DMS153 treated with DMSO at 0.1 percent for 48 hours (cell line): ENCODE results near the gene PLA2G1B.

Source experiments
- DNase-seq: peaks from one replicate; lab custom pipeline; 2025; ENCODE audit not compliant: unreplicated experiment; lab: John Stamatoyannopoulos, UW

Gene PLA2G1B

DNA sequence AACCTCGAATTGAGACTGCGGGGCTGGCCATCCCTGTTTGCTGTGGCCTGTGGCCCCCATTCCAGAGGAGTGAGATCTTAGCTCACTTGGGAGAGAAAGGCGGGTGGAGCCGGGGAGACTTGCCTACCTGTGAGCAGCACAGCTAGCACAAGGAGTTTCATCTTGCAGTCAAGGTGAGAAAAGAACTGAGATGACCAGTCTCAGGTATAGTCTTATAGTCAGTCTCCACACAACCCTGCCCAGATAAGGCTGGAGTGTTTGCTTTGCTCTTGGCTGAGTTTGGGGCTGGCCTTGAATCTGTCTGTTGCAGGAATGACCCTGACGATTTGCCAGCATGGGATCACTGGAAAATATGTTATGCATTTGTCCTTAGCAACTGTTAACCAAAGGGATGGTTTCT, at the start of gene PLA2G1B:
PLA2G1B (minus strand) TSS at position 187 of the 400 bp plus-strand sequence; CDS start at position 161, 26 bp downstream.
- no peak for DNase-seq

DNA sequence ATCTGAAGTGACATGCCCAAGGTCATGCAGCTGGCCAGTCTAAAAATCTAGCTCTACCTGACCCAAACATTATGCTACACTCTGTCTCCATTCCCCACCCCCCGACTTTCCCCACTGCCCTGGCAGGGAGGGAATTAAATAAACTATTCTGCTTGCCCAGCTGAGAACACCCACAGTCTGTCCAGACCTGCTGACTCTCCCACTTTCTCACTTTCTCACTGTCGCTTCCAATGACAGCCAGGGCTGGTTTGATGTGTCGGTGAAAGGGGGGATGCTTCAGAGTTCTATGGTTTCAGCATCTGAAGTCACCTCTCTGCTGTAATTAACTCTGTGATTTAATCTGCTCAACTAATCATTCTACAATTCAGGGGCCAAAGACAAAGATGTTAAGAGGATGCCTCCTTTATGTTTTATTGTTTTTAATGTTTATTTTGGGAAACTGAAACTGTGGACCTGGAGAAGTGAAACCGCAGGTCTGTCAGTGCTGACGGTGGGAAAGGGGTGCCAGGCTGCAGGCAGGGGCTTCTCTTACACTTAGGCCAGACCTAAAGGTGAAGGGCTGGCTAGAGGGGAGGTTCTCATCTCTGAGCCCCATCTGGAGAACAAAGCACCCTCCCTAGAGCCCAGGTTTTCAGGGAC, 49.5 kb upstream of the PLA2G1B start:
- DNase-seq: no peak

DNA sequence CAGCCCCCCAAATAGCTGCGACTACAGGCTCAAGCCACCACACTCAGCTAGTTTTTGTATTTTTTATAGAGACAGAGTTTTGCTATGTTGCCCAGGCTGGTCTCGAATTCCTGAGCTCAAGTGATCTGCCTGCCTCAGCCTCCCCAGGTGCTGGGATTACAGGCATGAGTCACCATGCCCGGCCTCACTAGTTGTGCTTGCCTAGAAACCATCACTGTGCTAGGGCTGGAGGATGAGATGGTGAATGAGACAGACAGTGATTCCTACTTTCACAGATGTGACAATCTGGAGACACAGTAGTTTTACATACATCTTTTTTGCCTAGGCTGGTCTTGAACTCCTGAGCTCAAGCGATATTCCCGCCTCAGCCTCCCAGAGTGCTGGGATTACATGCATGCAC, 48.8 kb upstream of the PLA2G1B start:
- DNase-seq: no peak

DNA sequence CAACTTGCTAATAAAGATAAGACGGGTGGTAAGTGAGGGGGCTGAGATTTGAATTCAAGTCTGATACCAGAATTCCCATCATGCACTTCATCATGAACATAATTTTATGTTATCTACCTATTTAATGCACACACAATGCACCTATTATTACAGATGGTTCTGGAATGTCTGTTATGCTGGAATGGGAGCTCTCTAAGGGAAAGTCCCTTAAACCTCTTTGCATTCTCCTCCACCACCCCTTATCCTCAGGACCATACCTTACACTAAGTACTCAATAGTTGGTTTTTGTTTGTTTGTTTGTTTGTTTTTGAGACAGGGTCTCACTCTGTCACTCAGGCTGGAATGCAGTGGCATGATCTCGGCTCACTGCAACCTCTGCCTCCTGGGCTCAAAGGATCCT, 48.4 kb upstream of the PLA2G1B start:
- no peak for DNase-seq

DNA sequence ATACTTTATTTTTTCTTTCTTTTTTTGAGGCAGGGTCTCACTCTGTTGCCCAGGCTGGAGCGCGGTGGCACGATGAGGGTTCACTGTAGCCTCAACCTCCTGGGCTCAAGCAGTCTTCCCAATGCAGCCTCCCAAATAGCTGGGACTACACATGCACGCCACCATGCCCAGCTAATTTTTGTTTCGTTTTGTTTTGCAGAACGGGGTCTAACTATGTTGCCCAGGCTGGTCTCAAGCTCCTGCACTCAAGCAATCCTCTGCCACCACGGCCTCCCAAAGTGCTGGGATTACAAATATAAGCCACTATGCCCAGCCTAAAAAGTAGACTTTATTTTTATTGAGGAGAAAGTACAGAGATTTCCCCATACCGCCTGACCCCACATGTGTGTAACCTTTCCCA, 46.1 kb upstream of the PLA2G1B start:
- no peak for DNase-seq

DNA sequence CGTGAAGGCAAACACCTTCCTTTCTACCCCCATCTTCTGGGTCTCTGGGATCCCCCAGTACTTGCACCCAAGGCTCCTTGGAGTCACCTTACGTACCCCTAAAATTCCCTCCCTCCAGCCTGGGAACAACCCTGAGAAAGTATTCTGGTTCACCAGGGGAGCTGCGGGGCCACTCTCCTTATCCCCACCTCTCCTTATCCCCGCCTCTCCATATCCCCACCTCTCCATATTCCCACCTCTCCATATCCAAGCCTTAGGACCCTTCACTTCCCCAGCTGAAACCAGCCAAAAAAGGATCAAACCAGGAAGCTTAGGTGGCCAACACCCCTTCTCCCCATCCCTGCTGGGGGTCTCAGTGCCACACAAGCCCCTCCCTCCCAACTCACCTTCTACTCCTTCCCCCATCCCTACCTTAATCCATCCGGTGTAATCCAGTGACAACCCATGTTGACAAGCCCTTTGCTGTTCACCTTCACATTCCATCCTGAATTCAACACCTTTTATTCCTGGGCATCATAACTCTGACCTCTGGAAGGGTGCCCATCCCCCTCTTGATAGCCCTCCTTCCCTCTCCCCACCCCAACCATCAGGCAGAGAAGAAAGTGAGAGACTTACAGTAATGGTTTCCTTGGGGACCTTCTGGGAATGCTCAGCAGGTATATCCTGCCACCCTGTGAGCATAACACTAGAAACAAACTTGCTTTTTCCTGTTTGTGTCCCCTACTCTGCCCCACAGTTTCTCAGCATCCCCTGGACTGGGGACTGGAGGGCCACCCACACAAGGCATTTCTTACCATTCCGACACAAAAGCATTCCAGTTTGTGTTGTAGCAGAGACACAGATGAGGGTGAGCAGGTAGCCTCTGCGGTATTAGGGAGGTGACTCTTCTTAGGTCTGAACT, 43.0 kb upstream of the PLA2G1B start:
- no peak for DNase-seq

DNA sequence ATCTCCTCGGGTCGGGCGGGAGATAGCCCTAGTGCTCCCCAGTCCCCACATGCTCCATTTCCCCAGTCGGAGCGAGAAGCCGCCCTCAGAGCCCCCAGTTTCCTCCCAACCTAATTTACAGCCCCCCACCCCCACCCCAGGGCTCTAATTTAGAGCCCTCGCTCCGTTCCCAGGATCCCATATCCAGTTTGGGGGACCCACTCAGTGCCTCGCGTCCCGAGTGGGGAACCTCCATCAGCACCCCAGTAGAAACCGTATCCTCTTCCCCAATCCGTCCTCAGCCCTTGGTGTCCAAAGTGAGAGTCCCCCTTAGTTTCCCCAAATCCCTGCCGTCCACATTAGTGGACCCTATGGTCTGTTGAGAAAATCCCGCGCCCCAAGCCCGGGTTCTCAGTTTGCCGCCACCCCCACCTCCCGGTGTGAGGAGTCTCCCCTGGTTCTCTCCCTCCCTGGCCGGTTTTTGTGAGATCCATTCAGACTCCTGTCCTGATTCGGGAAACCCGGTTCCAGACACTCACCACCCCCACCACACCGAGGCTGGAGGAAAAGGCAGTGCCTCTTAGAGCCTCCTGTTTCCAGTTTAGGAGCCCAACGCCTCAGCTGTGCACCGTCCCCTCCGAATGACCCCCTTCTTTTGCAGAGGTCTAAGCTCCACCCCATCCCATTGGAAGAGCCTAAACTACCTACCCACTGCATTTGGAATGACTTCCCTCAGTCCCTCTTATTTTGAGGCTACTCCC, 42.2 kb upstream of the PLA2G1B start:
- no peak for DNase-seq

DNA sequence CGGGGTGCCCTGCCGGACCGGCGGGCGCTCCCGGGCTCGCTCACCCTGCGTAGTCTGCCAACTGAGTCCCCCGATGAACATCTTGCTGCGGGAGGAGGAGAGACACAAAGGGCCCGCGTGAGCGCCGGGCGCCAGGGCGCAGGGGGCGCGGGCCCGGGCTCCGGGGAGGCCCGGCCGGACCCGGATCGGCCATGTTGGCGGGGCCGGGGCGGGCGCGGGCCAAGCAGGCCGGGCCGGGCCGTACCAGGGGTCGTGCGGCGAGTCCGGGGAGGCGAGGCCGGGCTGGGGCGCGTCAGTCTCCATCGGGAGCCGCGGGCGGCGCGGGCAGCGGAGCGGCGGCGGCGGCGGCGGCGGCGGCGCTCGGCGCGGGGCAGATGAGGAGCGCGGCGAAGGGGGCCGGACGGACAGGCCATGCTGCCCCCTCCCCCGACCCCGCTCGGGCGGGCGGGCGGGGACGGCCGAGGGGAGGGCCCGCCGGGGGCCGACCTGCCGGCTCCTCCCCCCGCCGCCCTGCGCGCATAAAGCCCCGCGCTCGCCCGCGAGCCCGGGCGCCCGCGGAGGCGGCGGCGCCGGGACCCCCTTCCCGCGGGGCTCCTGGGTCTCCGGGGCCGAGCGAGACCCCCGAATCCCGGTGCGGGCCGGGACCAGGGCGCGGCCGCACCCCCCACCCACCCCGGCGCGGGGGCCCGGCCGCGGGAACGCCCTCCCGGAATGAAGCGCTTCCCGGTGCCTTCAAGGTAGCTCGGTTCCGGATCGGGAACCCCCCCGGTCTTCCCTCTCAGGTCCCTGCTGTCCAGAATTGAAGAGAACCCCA, 41.4 kb upstream of the PLA2G1B start, which contains the start of gene MSI1:
MSI1 (minus strand) TSS at position 376 of the 814 bp plus-strand sequence; CDS start at position 303, 73 bp downstream.
- DNase-seq: no peak

DNA sequence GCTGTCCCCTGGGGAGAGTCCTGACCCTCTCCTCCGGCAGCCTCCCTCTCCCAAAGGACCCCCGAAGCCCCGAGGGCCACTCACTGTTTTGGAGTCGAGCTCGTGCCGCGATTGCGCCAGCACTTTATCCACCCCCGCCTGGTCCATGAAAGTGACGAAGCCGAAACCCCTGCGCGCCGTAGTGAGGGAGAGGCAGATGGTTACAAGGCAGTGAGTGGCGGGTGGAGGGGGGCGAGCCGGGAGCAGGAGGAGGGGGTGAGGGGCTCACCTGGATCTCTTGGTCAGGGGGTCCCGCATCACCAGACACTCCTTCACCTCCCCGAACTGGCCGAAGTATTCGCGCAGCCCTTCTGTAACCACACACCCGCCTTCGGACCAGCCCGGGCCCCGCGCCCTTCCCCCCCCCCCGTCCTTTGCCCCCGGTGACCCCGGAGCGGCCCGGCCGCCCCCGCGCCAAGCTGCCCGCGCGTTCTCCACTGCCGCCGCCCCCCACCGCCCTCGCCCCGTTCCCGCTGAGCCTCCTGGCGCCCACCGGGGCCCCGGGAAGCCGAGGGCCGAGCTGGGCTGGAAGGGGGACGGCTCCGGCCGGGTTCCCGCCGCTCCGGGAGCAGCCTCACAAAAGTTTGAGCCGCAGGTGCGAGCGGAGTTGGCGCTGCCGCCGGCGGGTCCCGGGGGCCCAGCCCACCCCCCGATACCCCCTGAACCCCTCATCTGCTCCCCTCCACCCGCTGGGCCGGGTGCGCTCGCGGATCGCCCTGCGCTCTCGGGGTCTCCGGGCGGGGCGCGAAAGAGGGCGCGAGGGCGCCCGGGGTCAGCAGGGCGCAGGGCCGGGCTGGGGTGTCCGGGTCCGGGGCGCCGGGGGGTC, 40.6 kb upstream of the PLA2G1B start:
- peak; percentile 10 for DNase-seq

DNA sequence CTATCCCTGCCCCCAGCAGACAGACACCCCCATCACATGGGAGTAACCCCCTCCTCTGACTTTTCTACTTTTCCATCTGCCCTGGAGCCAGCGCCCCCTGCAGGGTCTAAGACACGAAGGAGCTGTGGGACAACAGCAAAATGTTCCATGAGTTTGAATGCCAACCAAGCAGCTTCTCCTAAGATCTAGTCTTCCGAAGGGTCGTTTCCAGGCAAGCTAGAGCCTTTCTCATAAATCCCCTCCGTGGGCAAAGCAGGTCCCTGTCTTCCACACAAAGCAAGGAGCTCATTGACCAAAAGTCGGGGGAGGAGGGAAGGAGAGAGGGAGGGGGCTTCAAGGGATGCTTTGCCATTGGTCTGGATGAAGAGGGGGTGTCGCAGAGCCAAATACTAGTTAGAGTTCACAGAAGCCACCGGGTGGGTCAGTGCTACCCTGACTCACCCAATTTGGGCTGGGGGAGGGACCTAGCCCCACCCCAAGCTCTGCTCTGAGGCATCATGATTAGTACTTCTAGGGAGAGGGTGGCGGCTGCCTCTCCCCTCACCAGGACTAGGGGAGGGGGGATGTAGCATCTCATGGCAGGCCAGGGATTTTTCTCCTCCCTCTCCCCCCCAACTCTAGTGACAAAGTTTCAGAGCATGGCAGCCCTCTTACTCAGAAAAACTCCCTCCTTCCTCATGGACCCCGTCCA, 39.8 kb upstream of the PLA2G1B start:
- no peak for DNase-seq

DNA sequence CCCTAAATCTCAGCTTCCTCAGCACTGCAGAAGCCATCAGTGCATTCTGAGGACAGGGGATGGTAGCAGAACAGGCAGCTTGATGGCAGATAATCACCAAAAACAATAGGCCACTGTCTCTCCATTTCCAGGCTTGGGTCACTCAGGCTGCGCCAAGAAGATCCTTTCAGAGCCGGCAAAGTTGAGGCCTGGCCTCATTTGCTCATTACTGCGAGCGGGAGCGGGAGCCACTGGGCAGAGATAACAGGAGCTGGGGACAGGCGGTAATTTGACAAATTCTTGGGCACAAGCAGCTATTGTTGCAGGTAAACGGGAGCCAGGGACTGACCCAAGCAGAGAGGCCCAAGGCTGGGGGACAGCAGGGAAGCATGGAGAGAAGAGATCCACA, 39.3 kb upstream of the PLA2G1B start:
- no peak for DNase-seq

DNA sequence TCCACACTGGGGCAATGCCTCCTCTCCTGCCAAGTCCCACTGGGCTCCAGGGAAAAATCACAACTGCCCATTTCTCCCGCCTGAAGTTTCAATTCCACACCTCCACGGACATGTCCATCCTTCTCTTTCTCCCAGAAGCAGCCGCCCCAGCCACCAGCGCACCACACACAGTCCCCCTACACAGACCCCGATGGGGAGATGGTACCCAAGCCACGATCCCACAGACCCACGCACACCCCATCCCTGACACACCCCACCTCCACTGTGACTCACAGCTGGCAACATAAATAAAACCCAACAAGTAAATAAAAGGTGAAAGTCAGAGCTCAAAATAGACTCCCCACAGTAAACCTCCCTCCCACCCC, 38.7 kb upstream of the PLA2G1B start:
- no peak for DNase-seq

DNA sequence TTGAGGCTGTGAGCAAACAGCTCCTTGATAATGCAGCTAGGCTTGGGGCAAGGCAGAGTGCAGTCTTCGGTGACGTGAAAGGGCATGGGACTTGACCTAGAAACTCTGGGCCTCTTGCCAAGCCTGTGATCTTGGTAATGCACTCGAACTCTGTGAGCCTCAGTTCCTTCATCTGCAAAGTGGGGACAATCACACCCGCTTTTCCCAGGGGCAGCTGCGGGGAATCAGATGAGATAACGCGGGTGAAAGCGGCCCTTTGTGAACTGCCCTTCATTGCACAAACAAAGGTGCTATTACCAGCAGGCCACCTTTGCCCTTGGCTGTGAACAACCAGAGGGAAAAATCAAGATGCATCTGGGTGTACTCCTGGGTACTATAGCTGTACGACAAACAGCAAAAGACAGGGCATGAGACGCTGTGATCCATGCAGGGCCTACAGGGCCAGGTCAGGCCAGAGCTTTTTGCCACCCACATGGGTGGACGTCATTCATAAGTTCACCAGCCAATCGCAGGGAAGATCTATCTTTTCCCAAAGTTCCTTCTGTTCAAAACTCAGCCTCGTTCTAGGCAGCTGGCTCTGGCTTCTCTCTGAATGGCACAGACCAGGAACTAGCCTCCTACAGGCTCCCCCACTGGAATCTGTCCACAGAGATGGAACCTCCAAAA, 38.2 kb upstream of the PLA2G1B start:
- no peak for DNase-seq

DNA sequence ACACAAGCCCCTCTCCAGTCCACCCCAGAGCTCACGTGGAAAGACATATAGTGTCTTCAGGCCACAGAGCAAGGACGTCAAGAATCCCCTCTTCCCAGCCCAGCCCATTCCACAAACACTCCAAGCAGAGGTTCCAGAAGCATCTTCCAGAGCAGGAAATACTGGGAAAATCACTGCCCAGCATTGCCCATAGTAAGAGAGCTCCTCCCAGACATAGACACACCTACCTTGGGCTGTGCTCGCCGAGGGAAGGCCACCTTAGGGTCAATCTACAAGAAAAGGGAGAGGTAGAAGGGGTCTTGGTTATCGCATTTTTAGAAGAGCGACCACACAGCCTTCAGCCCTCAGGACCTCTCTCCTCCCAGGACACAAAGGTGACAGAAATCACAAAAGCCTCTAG, 36.9 kb upstream of the PLA2G1B start:
- DNase-seq: no peak

DNA sequence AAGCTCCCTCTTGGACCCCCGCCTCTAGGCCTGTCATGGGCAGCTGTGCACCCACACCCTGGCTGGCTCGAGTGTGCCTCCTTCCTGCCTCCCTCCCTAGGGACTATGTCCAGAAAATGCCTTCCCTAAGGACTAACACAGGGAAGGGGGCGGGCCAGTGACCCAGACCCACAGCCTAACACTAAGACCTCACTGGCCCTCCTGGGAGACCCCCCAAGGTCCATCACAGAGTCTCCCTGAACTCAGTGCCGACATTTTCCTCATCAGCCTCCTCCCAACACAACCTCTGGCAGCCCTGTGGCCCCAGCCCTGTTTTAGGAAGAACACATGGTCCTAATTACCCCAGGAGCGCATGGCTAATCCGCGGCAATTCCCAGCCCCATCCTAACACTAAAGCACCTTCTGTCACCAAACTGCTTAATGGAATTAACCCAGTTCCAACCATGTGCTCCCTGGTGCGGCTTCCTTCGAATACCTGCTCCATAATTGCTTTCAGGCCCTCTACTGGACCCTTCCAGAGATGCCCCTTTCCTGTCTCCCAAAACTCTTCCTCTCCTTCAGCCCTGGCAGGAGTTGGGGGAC, 35.8 kb upstream of the PLA2G1B start:
- no peak for DNase-seq

DNA sequence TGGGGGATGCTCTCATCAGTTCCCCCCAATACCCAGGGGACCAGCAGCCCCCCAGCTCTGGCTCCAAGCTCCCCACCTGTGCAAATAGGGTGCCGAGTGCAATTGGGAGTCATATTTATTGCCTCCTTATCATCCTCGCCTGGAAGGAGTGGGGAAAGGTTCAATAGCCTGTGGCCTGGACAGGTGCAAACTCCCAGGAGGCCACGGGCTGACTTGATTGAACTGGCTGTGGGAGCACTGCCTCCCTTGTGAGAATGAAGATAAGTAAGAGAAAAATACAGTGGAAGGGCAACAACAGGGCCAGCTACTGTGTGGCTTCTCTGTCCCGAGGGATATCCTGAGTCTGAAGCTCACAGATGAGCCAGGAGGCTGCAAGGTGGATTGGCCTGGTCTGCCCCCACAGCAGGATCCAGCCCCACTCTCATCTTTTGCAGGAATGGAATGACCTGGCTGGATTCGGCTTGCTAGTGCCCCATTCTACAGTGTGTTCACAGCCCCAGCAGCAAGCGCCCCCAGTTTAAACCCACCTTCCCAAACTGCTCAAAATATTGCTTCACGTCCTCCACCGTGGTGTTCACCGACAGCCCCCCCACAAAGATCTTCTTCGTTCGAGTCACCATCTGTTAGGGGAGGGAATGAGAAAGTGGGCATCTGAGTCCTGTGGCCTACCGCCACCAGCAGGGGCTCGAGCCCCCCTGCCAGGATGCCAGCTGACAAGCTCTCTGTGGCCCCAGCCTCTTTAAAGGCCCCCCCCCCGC, 35.1 kb upstream of the PLA2G1B start:
- no peak for DNase-seq

DNA sequence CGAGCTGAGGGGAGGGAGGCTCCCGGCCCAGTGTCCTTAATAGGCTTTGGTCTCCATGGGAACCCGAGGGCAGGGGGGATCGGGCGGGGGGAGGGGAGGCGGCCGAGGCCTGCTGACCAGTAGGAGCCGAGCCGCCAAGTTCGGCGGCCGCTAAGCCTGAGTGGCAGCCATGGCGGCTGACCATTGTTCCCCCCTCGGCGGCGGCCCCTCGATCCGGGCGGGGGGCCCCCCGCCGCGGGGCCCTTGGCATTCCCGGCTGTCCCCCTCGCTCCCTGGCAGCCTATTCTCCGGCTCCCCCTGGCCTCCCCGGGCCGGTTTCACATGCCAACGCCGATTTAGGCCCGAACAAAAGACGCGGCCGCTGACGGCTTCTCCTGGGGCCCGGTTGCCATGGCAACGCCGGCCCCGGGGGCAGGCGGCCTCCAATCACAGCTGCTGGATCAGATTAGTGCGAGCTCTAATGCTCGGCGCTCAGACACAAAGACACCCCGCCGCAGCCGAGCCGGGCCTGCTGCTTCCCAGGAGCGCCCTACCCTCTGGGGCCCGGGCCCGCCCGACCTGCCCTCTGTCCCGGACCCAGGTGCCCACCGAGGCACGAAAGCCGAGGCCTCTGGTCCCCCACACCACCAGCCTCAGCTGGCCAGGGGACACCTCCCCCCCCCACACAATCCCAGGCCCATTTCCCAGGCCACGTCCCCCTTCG, 34.1 kb upstream of the PLA2G1B start:
- peak; percentile 80 for DNase-seq
